PC-9 (cell line): Measurements from ENCODE around the gene GOT2. TPM values are rescaled to one million over a fixed set of nuclear protein-coding genes. Genes with fewer than 3 reads are reported as not detected.
A peak's percentile ranks its signal among the peaks of the same experiment; 100 is the strongest.
"Not testable (repeated sequence)": the region's sequence is repeated elsewhere in the genome, so short reads cannot be mapped to it uniquely, and the experiment has no call there.

ENCODE experiments used
- BruUV-seq: library from RNA; stranded (reverse); fragments of 400-500 nt; replicated peaks from 2 replicates; lab custom pipeline; 2021; lab: Mats Ljungman, UMichigan
- CTCF ChIA-PET: fragments of 300-600 bp; sonication (Branson Sonifier 250); formaldehyde crosslinking; loops from one replicate; lab custom pipeline; 2022; ENCODE audit warnings: antibody characterized with exemption; lab: Charles Lee
- POLR2A ChIA-PET: fragments of 300-600 bp; sonication (Branson Sonifier 250); formaldehyde crosslinking; loops from one replicate; lab custom pipeline; 2022; ENCODE audit warnings: antibody characterized with exemption; ENCODE audit not compliant: unreplicated experiment; lab: Charles Lee
- DNase-seq, 2 experiments: peaks; one replicate each; pipeline versions ENCODE4 v3.0.0 to v3.0.0-alpha.2; 2015 to 2022; ENCODE audit warnings: mixed read lengths in 1 of 2
- H2AFZ ChIP-seq: fragments of 200-600 bp; sonication (generic); 2 replicates; pipeline ENCODE4 v1.8.1; 2017; ENCODE audit warnings: antibody characterized with exemption
- H3F3A ChIP-seq: fragments of 200-600 bp; sonication (generic); 2 replicates; pipeline ENCODE4 v1.8.1; 2017; ENCODE audit warnings: antibody characterized with exemption, mild to moderate bottlenecking, low read depth; ENCODE audit not compliant: insufficient read depth
- H3K27ac ChIP-seq: fragments of 200-600 bp; sonication (generic); 2 replicates; pipeline ENCODE4 v1.6.1; 2016; ENCODE audit warnings: mixed run types
- H3K27me3 ChIP-seq: fragments of 200-600 bp; sonication (generic); 2 replicates; pipeline ENCODE4 v1.6.1; 2016; ENCODE audit warnings: low read depth, mixed run types; ENCODE audit not compliant: insufficient read depth
- H3K36me3 ChIP-seq: fragments of 200-600 bp; sonication (generic); 2 replicates; pipeline ENCODE4 v1.6.1; 2016; ENCODE audit warnings: low read depth, mixed run types
- H3K4me1 ChIP-seq: fragments of 200-600 bp; sonication (generic); replicated peaks from 2 replicates; pipeline ENCODE4 v1.6.1; 2016; ENCODE audit warnings: mixed run types; ENCODE audit not compliant: insufficient read depth
- H3K4me2 ChIP-seq: fragments of 200-600 bp; sonication (generic); 2 replicates; pipeline ENCODE4 v1.6.1; 2017; ENCODE audit warnings: mixed run types
- H3K4me3 ChIP-seq: fragments of 200-600 bp; sonication (generic); 2 replicates; pipeline ENCODE4 v1.6.1; 2016; ENCODE audit warnings: mixed run types
- H3K79me2 ChIP-seq: fragments of 200-600 bp; sonication (generic); 2 replicates; pipeline ENCODE4 v1.6.1; 2017; ENCODE audit warnings: low read depth, mixed run types
- H3K9me2 ChIP-seq: fragments of 200-600 bp; sonication (generic); 2 replicates; pipeline ENCODE4 v1.8.1; 2017; ENCODE audit warnings: mild to moderate bottlenecking; ENCODE audit not compliant: insufficient read depth
- H3K9me3 ChIP-seq: fragments of 200-600 bp; sonication (generic); 2 replicates; pipeline ENCODE4 v1.8.1; 2016; ENCODE audit warnings: low read depth; ENCODE audit not compliant: insufficient read depth
- H4K20me1 ChIP-seq: fragments of 200-600 bp; sonication (generic); 2 replicates; pipeline ENCODE4 v1.8.1; 2017; ENCODE audit not compliant: insufficient read depth
- EZH2 ChIP-seq: fragments of 200-600 bp; sonication (generic); IDR thresholded peaks from 2 replicates; pipeline ENCODE4 v1.8.0; 2017; ENCODE audit warnings: antibody characterized with exemption, low read depth
- intact Hi-C: fragments of 100-400 bp; cut with micrococcal nuclease; formaldehyde crosslinking; loops from one replicate; pipeline ENCODE4 v1.10.0; 2022; ENCODE audit not compliant: unreplicated experiment
- total RNA-seq: library from RNA; stranded (reverse); gene quantifications from 2 replicates; pipeline ENCODE4 v1.2.3, GENCODE V29; 2021
- TF ChIP-seq, protein P1 (sequence below): fragments of 200-600 bp; sonication (generic); conservative IDR thresholded peaks from 2 replicates; pipeline ENCODE4 v1.6.1; 2017; ENCODE audit warnings: mixed run types, antibody characterized with exemption, mild to moderate bottlenecking, moderate library complexity

GOT2 gene
- total RNA-seq, 1 experiment from 2014 or later = 125 TPM

DNA sequence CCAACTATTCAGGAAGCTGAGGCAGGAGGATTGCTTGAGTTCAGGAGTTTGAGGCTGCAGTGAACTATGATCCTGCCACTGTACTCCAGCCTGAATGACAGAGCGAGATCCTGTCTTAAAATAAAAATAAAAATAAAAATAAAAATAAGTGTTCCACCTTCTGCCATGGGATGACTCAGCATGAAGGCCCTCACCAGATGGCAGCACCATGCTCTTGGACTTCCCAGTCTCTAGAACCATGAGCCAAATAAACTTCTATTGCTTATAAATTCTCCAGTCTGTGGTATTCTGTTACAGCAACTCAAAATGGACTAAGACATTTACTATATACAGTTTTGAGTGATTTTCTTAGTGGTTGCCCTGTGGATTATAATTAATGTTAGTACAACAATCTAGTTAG, 41.7 kb downstream of the GOT2 start:
- H3K4me2 ChIP-seq = no peak overlapping the region
- H3K4me1 ChIP-seq = no peaks in the 10 kb centered on the region
- TF ChIP-seq, protein P1, sequence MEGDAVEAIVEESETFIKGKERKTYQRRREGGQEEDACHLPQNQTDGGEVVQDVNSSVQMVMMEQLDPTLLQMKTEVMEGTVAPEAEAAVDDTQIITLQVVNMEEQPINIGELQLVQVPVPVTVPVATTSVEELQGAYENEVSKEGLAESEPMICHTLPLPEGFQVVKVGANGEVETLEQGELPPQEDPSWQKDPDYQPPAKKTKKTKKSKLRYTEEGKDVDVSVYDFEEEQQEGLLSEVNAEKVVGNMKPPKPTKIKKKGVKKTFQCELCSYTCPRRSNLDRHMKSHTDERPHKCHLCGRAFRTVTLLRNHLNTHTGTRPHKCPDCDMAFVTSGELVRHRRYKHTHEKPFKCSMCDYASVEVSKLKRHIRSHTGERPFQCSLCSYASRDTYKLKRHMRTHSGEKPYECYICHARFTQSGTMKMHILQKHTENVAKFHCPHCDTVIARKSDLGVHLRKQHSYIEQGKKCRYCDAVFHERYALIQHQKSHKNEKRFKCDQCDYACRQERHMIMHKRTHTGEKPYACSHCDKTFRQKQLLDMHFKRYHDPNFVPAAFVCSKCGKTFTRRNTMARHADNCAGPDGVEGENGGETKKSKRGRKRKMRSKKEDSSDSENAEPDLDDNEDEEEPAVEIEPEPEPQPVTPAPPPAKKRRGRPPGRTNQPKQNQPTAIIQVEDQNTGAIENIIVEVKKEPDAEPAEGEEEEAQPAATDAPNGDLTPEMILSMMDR = no peak
- TF ChIP-seq EZH2 = no peak
- no peaks in the 10 kb centered on the region for H3K79me2 ChIP-seq
- no peaks in the 10 kb centered on the region for H4K20me1 ChIP-seq
- intact Hi-C loops = no loop called here
- H2AFZ ChIP-seq = no peak overlapping the region
- no peak overlapping the region for H3K27ac ChIP-seq
- no peaks in the 10 kb centered on the region for H3F3A ChIP-seq
- H3K4me3 ChIP-seq = no peak overlapping the region
- H3K27me3 ChIP-seq = no peaks in the 10 kb centered on the region
- CTCF ChIA-PET = no interaction called here
- no peaks in the 10 kb centered on the region for H3K9me3 ChIP-seq
- DNase-seq = no peak
- no peaks in the 10 kb centered on the region for H3K36me3 ChIP-seq
- no TSS peak for BruUV-seq
- POLR2A ChIA-PET = no interaction called here
- no peaks in the 10 kb centered on the region for H3K9me2 ChIP-seq

DNA sequence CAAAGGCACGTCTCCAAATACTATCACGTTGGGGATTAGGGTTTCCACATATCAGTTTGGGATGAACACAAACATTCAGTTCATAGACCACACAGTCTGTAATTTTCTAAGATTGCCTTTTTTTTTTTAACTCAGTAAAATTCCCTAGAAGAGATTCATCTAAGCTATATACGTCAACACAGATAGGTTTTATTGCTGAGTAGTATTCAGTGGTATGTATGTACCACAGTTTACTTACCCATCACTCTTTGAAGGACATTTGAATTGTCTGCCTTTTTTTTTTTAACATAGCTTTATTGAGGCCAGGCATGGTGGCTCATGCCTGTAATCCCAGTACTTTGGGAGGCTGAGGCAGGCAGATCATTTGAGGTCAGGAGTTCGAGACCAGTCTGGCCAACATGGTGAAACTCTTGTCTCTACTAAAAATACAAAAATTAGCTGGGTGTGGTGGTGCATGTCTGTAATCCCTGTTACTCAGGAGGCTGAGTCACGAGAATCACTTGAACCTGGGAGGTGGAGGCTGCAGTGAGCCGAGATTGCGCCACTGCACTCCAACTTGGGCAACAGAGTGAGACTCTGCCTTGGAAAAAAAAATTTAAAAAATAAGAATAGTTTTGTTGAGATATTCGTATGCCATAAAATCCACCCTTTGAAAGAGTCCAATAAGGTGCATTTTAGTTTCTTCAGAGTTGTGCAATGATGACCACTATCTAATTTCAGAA, 47.0 kb downstream of the GOT2 start:
- H3K36me3 ChIP-seq, H4K20me1 ChIP-seq, H3K4me3 ChIP-seq, H3F3A ChIP-seq, CTCF ChIA-PET, H2AFZ ChIP-seq, H3K4me1 ChIP-seq, DNase-seq, H3K9me2 ChIP-seq, H3K4me2 ChIP-seq, POLR2A ChIA-PET, BruUV-seq, H3K27ac ChIP-seq, H3K27me3 ChIP-seq, intact Hi-C loops, H3K9me3 ChIP-seq: not testable (repeated sequence)
- H3K79me2 ChIP-seq = 0 out of 2 replicates have a peak, but pooled peaks cover 10% of the 10 kb centered on the region

DNA sequence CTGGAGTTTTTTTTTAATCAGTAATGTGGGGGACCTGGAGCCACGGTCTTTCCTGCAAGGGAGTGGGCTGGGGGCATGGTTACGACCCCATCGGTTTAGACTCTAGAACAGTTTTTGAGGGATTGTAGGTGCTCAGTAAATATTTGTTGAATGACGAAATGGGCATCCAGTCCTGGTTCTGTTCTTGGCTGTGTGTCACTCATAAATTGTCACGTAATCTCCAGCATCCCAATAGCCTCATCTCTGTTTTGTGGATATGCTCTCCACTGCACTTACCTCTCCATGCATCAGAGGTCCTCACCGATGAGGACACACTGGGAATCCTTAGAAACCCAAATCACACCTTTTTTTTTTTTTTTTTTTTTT, 49.0 kb downstream of the GOT2 start:
- Histone ChIP-seq H3K36me3 (no peaks in the 10 kb centered on the region), H3K27me3 (no peaks in the 10 kb centered on the region), H3K4me3 (peak overlapping the region; percentile 88; the same call in 1 of the 2 replicates), H3F3A (no peaks in the 10 kb centered on the region), H3K9me2 (no peaks in the 10 kb centered on the region), H3K79me2 (peaks cover 10% of the 10 kb centered on the region; the same call in 1 of the 2 replicates), H4K20me1 (no peaks in the 10 kb centered on the region), H2AFZ (peak overlapping the region; percentile 98), H3K9me3 (no peaks in the 10 kb centered on the region), H3K4me2 (peak overlapping the region; percentile 92), H3K27ac (no peak overlapping the region), H3K4me1 (peaks cover 7% of the 10 kb centered on the region; the same call in 1 of the 2 replicates)
- TF ChIP-seq EZH2 = no peak
- ChIA-PET POLR2A (interaction anchor here (0.7 kb wide), 2 partner anchors 22 to 24 kb away, joined by 3 to 4 read pairs; no protein-coding TSS in a partner anchor), CTCF (interaction anchor here (0.6 kb wide), 1 partner anchor 24 kb away, joined by 3 read pairs; no protein-coding TSS in a partner anchor)
- intact Hi-C loops = no loop called here
- no peak for DNase-seq
- no TSS peak for BruUV-seq

DNA sequence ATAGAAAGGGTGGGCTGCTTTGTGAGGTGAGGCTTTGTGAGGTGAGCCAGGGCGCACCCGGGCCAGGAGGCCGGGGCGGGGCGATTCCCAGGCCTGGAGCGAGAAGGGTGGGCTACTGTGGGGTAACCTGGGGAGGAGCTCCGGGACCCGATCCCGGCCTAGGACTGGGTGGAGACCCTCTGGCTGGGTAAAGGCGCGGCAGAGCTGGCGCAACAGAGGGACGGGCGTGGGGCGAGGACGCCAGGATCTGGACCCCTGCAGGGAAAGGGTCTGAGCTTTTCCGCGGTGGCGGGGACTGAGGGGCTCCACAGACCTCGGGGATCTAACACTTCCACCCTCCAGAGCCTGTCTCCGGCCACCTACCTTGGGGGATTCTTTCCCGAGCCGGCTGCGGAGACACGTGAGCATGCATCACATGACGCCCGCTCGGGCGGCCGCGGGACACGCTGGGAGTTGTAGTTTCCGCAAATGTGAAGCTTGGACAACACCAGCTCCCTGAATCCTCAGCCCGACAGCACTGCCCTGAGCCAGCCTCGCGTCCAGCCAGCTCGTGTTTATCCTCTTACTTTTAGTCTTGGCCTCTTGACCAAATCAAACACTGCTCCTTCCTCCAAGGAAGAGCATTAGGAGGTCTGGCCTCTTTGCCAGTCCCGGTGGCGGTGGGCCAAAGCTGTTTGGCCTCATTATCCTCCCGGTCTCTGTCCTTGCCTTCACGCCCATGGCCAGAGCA, 49.6 kb downstream of the GOT2 start, which contains the start of gene SLC38A7:
TSS of gene SLC38A7 (minus strand) at position 417 of the 730 bp plus-strand sequence. CDS start 4,644 bp downstream, outside the sequence.
- H3K9me3 ChIP-seq = no peaks in the 10 kb centered on the region
- H3K4me2 ChIP-seq = peak within 1 kb of the TSS; percentile 92
- peaks cover 7% of the 10 kb centered on the region; the same call in 1 of the 2 replicates for H3K4me1 ChIP-seq
- H3K27ac ChIP-seq = no peak within 1 kb of the TSS
- no peaks in the 10 kb centered on the region for H3K36me3 ChIP-seq
- CTCF ChIA-PET = interaction anchor here (0.6 kb wide), 2 partner anchors 23 to 660 kb away, joined by 3 to 9 read pairs; no protein-coding TSS in a partner anchor
- no peaks in the 10 kb centered on the region for H3F3A ChIP-seq
- TF ChIP-seq EZH2 = no peak
- TF ChIP-seq, protein P1 = no peak
- POLR2A ChIA-PET = interaction anchor here (0.6 to 0.7 kb wide), 3 partner anchors 22 to 530 kb away, joined by 3 to 4 read pairs (median 3); no protein-coding TSS in a partner anchor
- peak within 1 kb of the TSS; percentile 98 for H2AFZ ChIP-seq
- no TSS peak for BruUV-seq
- H3K9me2 ChIP-seq = no peaks in the 10 kb centered on the region
- H3K79me2 ChIP-seq = peaks cover 10% of the 10 kb centered on the region; the same call in 1 of the 2 replicates
- peak; percentile 63 to 72 for DNase-seq
- intact Hi-C loops = no loop called here
- H3K27me3 ChIP-seq = no peaks in the 10 kb centered on the region
- no peaks in the 10 kb centered on the region for H4K20me1 ChIP-seq
- H3K4me3 ChIP-seq = peak within 1 kb of the TSS; percentile 88
